H9 (cell line): Measurements from ENCODE around the gene TMEM245. TPM values are rescaled to one million over a fixed set of nuclear protein-coding genes. Genes with fewer than 3 reads are reported as not detected.

Source experiments
- DNase-seq: peaks from one replicate; pipeline ENCODE4 v3.0.0-alpha.2; 2017
- H2AFZ ChIP-seq: one replicate; pipeline ENCODE4 v1.6.1; 2013; ENCODE audit warnings: mild to moderate bottlenecking, low read length, control low read depth, moderate library complexity
- H2AK5ac ChIP-seq: 2 replicates; pipeline ENCODE4 v1.6.1; 2013; ENCODE audit warnings: low read length, control low read depth, mixed read lengths; ENCODE audit not compliant: insufficient read length
- H2BK120ac ChIP-seq: one replicate; pipeline ENCODE4 v1.6.1; 2013; ENCODE audit warnings: low read depth, mild to moderate bottlenecking, low read length, control low read depth, inconsistent platforms; ENCODE audit not compliant: poor library complexity, severe bottlenecking
- H2BK12ac ChIP-seq: 2 replicates; pipeline ENCODE4 v1.6.1; 2013; ENCODE audit warnings: low read length, control low read depth, mixed read lengths, low read depth; ENCODE audit not compliant: insufficient read length
- H2BK15ac ChIP-seq: 2 replicates; pipeline ENCODE4 v1.6.1; 2013; ENCODE audit warnings: low read depth, low read length, control low read depth
- H2BK20ac ChIP-seq: one replicate; pipeline ENCODE4 v1.6.1; 2013; ENCODE audit warnings: low read depth, mild to moderate bottlenecking, low read length, control low read depth, inconsistent platforms; ENCODE audit not compliant: poor library complexity, severe bottlenecking
- H2BK5ac ChIP-seq: 2 replicates; pipeline ENCODE4 v1.6.1; 2013; ENCODE audit warnings: low read length, control low read depth, mixed read lengths; ENCODE audit not compliant: insufficient read length
- H3K14ac ChIP-seq: 2 replicates; pipeline ENCODE4 v1.6.1; 2013; ENCODE audit warnings: low read length, control low read depth; ENCODE audit not compliant: insufficient read depth
- H3K18ac ChIP-seq: 2 replicates; pipeline ENCODE4 v1.6.1; 2013; ENCODE audit warnings: low read depth, mild to moderate bottlenecking, mixed read lengths, low read length, control low read depth; ENCODE audit not compliant: insufficient read length
- H3K23ac ChIP-seq: 2 replicates; pipeline ENCODE4 v1.6.1; 2013; ENCODE audit warnings: low read length, control low read depth, mixed read lengths, low read depth; ENCODE audit not compliant: insufficient read length
- H3K23me2 ChIP-seq: 2 replicates; pipeline ENCODE4 v1.6.1; 2013; ENCODE audit warnings: low read depth, mild to moderate bottlenecking, mixed read lengths, low read length, control low read depth; ENCODE audit not compliant: insufficient read length, poor library complexity, severe bottlenecking
- H3K27ac ChIP-seq: 2 replicates; pipeline ENCODE4 v1.5.1; 2013; ENCODE audit warnings: low read length, control low read depth, mixed read lengths, low read depth; ENCODE audit not compliant: insufficient read length
- H3K27me3 ChIP-seq: 2 replicates; pipeline ENCODE4 v1.6.1; 2013; ENCODE audit warnings: low read length, control low read depth, inconsistent platforms; ENCODE audit not compliant: insufficient read depth
- H3K4ac ChIP-seq: 2 replicates; pipeline ENCODE4 v1.6.1; 2013; ENCODE audit warnings: low read depth, mild to moderate bottlenecking, control low read depth, inconsistent platforms, low read length, moderate library complexity
- H3K4me1 ChIP-seq: 2 replicates; pipeline ENCODE4 v1.6.1; 2013; ENCODE audit warnings: low read length, control low read depth, inconsistent platforms; ENCODE audit not compliant: insufficient read depth
- H3K4me2 ChIP-seq: 2 replicates; pipeline ENCODE4 v1.6.1; 2013; ENCODE audit warnings: low read length, control low read depth, mixed read lengths; ENCODE audit not compliant: insufficient read length, insufficient read depth
- H3K56ac ChIP-seq: 2 replicates; pipeline ENCODE4 v1.6.1; 2013; ENCODE audit warnings: low read depth, mild to moderate bottlenecking, mixed read lengths, low read length, control low read depth; ENCODE audit not compliant: insufficient read length
- H3K79me1 ChIP-seq: 2 replicates; pipeline ENCODE4 v1.6.1; 2013; ENCODE audit warnings: low read depth, mild to moderate bottlenecking, moderate library complexity, low read length, control low read depth, inconsistent platforms; ENCODE audit not compliant: insufficient read depth, poor library complexity, severe bottlenecking
- H3K79me2 ChIP-seq: 2 replicates; pipeline ENCODE4 v1.6.1; 2013; ENCODE audit warnings: low read length, control low read depth, inconsistent platforms; ENCODE audit not compliant: insufficient read depth
- H3K9ac ChIP-seq: 2 replicates; pipeline ENCODE4 v1.6.1; 2013; ENCODE audit warnings: low read length, control low read depth, mixed read lengths; ENCODE audit not compliant: insufficient read length; ENCODE audit errors: extremely low read depth
- H3K9me3 ChIP-seq: one replicate; pipeline ENCODE4 v1.6.1; 2013; ENCODE audit warnings: low read depth, low read length, inconsistent platforms; ENCODE audit not compliant: control insufficient read depth
- H3T11ph ChIP-seq: one replicate; pipeline ENCODE4 v1.6.1; 2013; ENCODE audit warnings: mild to moderate bottlenecking, low read length, control low read depth, inconsistent platforms
- H4K20me1 ChIP-seq: one replicate; pipeline ENCODE4 v1.6.1; 2013; ENCODE audit not compliant: control insufficient read depth, insufficient read length, insufficient read depth
- H4K5ac ChIP-seq: 2 replicates; pipeline ENCODE4 v1.6.1; 2013; ENCODE audit warnings: low read depth, mild to moderate bottlenecking, mixed read lengths, low read length, control low read depth; ENCODE audit not compliant: insufficient read length
- H4K8ac ChIP-seq: replicated peaks from 2 replicates; pipeline ENCODE4 v1.6.1; 2013; ENCODE audit warnings: low read length, control low read depth, mixed read lengths, low read depth; ENCODE audit not compliant: insufficient read length
- H4K91ac ChIP-seq: 2 replicates; pipeline ENCODE4 v1.6.1; 2013; ENCODE audit warnings: low read depth, mild to moderate bottlenecking, moderate library complexity, mixed read lengths, low read length, control low read depth; ENCODE audit not compliant: insufficient read length
- H3K27ac Mint-ChIP-seq, 3 experiments: 2 replicates in 2 of 3; 3 replicates in 1 of 3; pipeline ENCODE4 v1.8.0; 2020 to 2021; ENCODE audit warnings: mixed read lengths in 3 of 3, mild to moderate bottlenecking in 1 of 3, moderate library complexity in 1 of 3
- H3K27me3 Mint-ChIP-seq: 2 replicates; pipeline ENCODE4 v1.8.0; 2021; ENCODE audit warnings: low read depth, mild to moderate bottlenecking, moderate library complexity, mixed read lengths
- H3K36me3 Mint-ChIP-seq, 3 experiments: 2 replicates in 2 of 3; 3 replicates in 1 of 3; pipeline ENCODE4 v1.8.0; 2020 to 2021; ENCODE audit warnings: low read depth in 3 of 3, mixed read lengths in 3 of 3; ENCODE audit not compliant: insufficient read depth in 1 of 3
- H3K4me1 Mint-ChIP-seq, 2 experiments: 2 replicates each; pipeline ENCODE4 v1.8.0; 2020; ENCODE audit warnings: mixed read lengths in 2 of 2
- H3K4me3 Mint-ChIP-seq, 2 experiments: 2 replicates in 1 of 2; 3 replicates in 1 of 2; pipeline ENCODE4 v1.8.0; 2020 to 2021; ENCODE audit warnings: mild to moderate bottlenecking in 2 of 2, mixed read lengths in 2 of 2, moderate library complexity in 1 of 2
- H3K9me3 Mint-ChIP-seq, 2 experiments: 2 replicates in 1 of 2; 3 replicates in 1 of 2; pipeline ENCODE4 v1.8.0; 2020; ENCODE audit warnings: mild to moderate bottlenecking in 2 of 2, mixed read lengths in 2 of 2, moderate library complexity in 1 of 2
- WGBS: extraction: QIAGEN DNeasy Blood & Tissue Kit; methylation state at CpG from one replicate; pipeline ENCODE4 v1.1.7; 2013; ENCODE audit warnings: missing lambda C conversion rate, low lambda C conversion rate, mixed read lengths; ENCODE audit not compliant: insufficient read length; ENCODE audit errors: extremely low coverage; 5-methylcytosine and 5-hydroxymethylcytosine counted together
- total RNA-seq: library from RNA; stranded (reverse); gene quantifications from 2 replicates; pipeline ENCODE4 v1.2.1, GENCODE V29; 2021
- TF ChIP-seq, protein P1 (sequence below): fragments of 200-600 bp; sonication (generic); conservative IDR thresholded peaks from 3 replicates; pipeline ENCODE4 v1.8.0; 2021; ENCODE audit warnings: antibody characterized with exemption, mild to moderate bottlenecking

TMEM245 gene
- total RNA-seq, 1 experiment from 2014 or later = 37.9 TPM

- no peak overlapping the region for H3K4ac ChIP-seq
- H2BK12ac ChIP-seq = no peak overlapping the region
- H3K4me1 ChIP-seq = peaks cover 3% of the 10 kb centered on the region; the same call in 1 of the 2 replicates
- no peak overlapping the region for H2AK5ac ChIP-seq
- H3K23ac ChIP-seq = no peak overlapping the region
- no peaks in the 10 kb centered on the region for H3K27me3 ChIP-seq
- H3K79me1 ChIP-seq = no peaks in the 10 kb centered on the region
- no peak overlapping the region for H3K56ac ChIP-seq
- DNase-seq = no peak
- no peak overlapping the region for H3K4me3 Mint-ChIP-seq
- no peaks in the 10 kb centered on the region for H3K36me3 Mint-ChIP-seq
- no peak overlapping the region for H2BK20ac ChIP-seq
- no peak overlapping the region for H4K8ac ChIP-seq
- H3K9ac ChIP-seq = no peak overlapping the region
- WGBS = no CpG with 5 or more reads among the region's 2 CpGs
- peaks cover 13% of the 10 kb centered on the region in 2 experiments for H3K4me1 Mint-ChIP-seq
- H3K9me3 ChIP-seq = no peaks in the 10 kb centered on the region
- H3K79me2 ChIP-seq = peaks cover 2% of the 10 kb centered on the region
- no peak overlapping the region for H3K14ac ChIP-seq
- no peak overlapping the region for H4K91ac ChIP-seq
- no peaks in the 10 kb centered on the region for H3K9me3 Mint-ChIP-seq
- H3T11ph ChIP-seq = no peak overlapping the region
- H3K27ac Mint-ChIP-seq = no peak overlapping the region
- H2BK15ac ChIP-seq = no peak overlapping the region
- TF ChIP-seq, protein P1, sequence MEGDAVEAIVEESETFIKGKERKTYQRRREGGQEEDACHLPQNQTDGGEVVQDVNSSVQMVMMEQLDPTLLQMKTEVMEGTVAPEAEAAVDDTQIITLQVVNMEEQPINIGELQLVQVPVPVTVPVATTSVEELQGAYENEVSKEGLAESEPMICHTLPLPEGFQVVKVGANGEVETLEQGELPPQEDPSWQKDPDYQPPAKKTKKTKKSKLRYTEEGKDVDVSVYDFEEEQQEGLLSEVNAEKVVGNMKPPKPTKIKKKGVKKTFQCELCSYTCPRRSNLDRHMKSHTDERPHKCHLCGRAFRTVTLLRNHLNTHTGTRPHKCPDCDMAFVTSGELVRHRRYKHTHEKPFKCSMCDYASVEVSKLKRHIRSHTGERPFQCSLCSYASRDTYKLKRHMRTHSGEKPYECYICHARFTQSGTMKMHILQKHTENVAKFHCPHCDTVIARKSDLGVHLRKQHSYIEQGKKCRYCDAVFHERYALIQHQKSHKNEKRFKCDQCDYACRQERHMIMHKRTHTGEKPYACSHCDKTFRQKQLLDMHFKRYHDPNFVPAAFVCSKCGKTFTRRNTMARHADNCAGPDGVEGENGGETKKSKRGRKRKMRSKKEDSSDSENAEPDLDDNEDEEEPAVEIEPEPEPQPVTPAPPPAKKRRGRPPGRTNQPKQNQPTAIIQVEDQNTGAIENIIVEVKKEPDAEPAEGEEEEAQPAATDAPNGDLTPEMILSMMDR = no peak
- no peak overlapping the region for H3K27ac ChIP-seq
- H4K5ac ChIP-seq = no peak overlapping the region
- H4K20me1 ChIP-seq = no peaks in the 10 kb centered on the region
- H3K18ac ChIP-seq = no peak overlapping the region
- H2BK120ac ChIP-seq = no peak overlapping the region
- H3K4me2 ChIP-seq = no peak overlapping the region
- H3K27me3 Mint-ChIP-seq = no peaks in the 10 kb centered on the region
- H2BK5ac ChIP-seq = no peak overlapping the region
- peaks cover 1% of the 10 kb centered on the region for H3K23me2 ChIP-seq
- no peak overlapping the region for H2AFZ ChIP-seq
Measured at GRCh38 chr9:109124121-109124520, 4.4 kb upstream of the TMEM245 start.
